GM23338 (cell line): Measurements from ENCODE around the gene NT5M.

Source experiments
- CREB1 ChIP-seq: fragments of 250-450 bp; sonication (Bioruptor Pico); IDR thresholded peaks from 2 replicates; pipeline ENCODE4 v1.5.0; 2020; ENCODE audit warnings: low read depth, mild to moderate bottlenecking, moderate library complexity
- POLR2AphosphoS5 ChIP-seq: IDR thresholded peaks from 2 replicates; pipeline ENCODE4 v1.6.1; 2016; ENCODE audit warnings: antibody characterized with exemption, low read depth
- ZNF114 ChIP-seq: fragments of 250-450 bp; sonication (Bioruptor Pico); IDR thresholded peaks from 2 replicates; pipeline ENCODE4 v1.5.0; 2020; ENCODE audit warnings: mild to moderate bottlenecking, moderate library complexity
- TF ChIP-seq, protein P1 (sequence below), 2 experiments: fragments of 200-600 bp in 1 of 2; sonication (generic) in 1 of 2; conservative IDR thresholded peaks; 2 replicates each; pipeline versions ENCODE4 v1.5.1 to v1.6.1; 2016 to 2017; ENCODE audit warnings: antibody characterized with exemption in 2 of 2, low read depth in 2 of 2, mild to moderate bottlenecking in 2 of 2, moderate library complexity in 1 of 2
- TF ChIP-seq, protein P2 (sequence below): IDR thresholded peaks from one replicate; pipeline ENCODE4 v1.6.1; 2018; ENCODE audit warnings: antibody characterized with exemption; ENCODE audit not compliant: unreplicated experiment

DNA sequence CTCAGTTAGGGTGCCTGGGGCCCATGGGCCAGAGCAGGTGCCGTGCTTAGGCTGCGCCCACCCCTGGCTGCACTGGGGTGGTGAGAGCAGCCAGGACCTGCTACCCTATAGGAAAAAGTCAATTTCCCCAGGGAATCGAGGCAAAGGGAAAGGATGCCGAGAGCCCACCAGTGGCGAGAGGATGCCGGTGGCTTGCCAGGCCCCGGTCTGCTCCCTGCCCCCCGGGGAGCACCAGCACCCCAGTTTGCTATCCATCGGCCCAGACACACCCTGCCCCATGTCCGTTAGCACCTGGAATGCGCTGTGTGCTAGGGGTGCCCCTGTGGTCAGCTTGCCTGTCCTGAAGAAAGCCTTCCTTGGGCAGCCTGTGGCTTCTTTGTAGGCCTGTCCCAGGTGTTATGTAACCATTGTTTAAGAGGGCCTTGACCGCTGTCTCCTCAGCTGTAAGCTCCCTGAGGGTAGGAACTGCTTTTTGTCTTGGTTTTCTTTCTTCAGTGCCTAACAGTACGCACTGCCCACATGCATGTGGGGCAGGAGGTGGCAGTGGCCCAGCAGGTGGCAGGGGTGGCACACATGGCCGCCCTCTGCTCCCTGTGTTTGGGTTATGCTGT lies 40.8 kb downstream of the NT5M start:
- TF ChIP-seq POLR2AphosphoS5 = no peak
- TF ChIP-seq, protein P1, sequence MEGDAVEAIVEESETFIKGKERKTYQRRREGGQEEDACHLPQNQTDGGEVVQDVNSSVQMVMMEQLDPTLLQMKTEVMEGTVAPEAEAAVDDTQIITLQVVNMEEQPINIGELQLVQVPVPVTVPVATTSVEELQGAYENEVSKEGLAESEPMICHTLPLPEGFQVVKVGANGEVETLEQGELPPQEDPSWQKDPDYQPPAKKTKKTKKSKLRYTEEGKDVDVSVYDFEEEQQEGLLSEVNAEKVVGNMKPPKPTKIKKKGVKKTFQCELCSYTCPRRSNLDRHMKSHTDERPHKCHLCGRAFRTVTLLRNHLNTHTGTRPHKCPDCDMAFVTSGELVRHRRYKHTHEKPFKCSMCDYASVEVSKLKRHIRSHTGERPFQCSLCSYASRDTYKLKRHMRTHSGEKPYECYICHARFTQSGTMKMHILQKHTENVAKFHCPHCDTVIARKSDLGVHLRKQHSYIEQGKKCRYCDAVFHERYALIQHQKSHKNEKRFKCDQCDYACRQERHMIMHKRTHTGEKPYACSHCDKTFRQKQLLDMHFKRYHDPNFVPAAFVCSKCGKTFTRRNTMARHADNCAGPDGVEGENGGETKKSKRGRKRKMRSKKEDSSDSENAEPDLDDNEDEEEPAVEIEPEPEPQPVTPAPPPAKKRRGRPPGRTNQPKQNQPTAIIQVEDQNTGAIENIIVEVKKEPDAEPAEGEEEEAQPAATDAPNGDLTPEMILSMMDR (conservative IDR thresholded peaks at IDR 0.05; ENCODE audit: low read depth in 2 of 2) = no peak
- no peak for TF ChIP-seq ZNF114 (CRISPR knock-in tag)
- TF ChIP-seq, protein P2, sequence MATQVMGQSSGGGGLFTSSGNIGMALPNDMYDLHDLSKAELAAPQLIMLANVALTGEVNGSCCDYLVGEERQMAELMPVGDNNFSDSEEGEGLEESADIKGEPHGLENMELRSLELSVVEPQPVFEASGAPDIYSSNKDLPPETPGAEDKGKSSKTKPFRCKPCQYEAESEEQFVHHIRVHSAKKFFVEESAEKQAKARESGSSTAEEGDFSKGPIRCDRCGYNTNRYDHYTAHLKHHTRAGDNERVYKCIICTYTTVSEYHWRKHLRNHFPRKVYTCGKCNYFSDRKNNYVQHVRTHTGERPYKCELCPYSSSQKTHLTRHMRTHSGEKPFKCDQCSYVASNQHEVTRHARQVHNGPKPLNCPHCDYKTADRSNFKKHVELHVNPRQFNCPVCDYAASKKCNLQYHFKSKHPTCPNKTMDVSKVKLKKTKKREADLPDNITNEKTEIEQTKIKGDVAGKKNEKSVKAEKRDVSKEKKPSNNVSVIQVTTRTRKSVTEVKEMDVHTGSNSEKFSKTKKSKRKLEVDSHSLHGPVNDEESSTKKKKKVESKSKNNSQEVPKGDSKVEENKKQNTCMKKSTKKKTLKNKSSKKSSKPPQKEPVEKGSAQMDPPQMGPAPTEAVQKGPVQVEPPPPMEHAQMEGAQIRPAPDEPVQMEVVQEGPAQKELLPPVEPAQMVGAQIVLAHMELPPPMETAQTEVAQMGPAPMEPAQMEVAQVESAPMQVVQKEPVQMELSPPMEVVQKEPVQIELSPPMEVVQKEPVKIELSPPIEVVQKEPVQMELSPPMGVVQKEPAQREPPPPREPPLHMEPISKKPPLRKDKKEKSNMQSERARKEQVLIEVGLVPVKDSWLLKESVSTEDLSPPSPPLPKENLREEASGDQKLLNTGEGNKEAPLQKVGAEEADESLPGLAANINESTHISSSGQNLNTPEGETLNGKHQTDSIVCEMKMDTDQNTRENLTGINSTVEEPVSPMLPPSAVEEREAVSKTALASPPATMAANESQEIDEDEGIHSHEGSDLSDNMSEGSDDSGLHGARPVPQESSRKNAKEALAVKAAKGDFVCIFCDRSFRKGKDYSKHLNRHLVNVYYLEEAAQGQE = no peak
- no peak for TF ChIP-seq CREB1 (CRISPR knock-in tag)
